Measurements from ENCODE around the gene SMAP2. TPM values are rescaled to one million over a fixed set of nuclear protein-coding genes. Genes with fewer than 3 reads are reported as not detected.

The SMAP2 gene
- total and polyA plus RNA-seq, 3 experiments from 2014 or later, result 144 to 340 (median 146) TPM

- no peaks in the 10 kb centered on the region for H3K9me3 ChIP-seq (ENCODE audit: low read length)
- DNase-seq, result no peak
- ChIA-PET CTCF (interaction anchor here (2.8 kb wide), 1 partner anchor 63 kb away, joined by 19 read pairs; no protein-coding TSS in a partner anchor), POLR2A (no interaction called here)
- peaks cover 76 to 94% (median 92%) of the 10 kb centered on the region in 3 donors for H3K4me1 Mint-ChIP-seq
- peaks cover 0 to 35% (median 6%) of the 10 kb centered on the region in 3 donors for H3K36me3 Mint-ChIP-seq
- H3K27ac ChIP-seq (ENCODE audit: low read depth, low read length), result no peak overlapping the region
- peaks cover 85% of the 10 kb centered on the region for H3K4me1 ChIP-seq (ENCODE audit: insufficient read depth, low read length)
- peak overlapping the region; percentile 25 to 89 (median 77) for H3K27ac Mint-ChIP-seq
- peak overlapping the region in 5 of 7 donors; percentile 0 to 49 (median 18) for H3K4me3 Mint-ChIP-seq
- no peak overlapping the region for H3K4me3 ChIP-seq (ENCODE audit: low read length)
- H3K27me3 Mint-ChIP-seq, result no peaks in the 10 kb centered on the region
- H3K27me3 ChIP-seq (ENCODE audit: insufficient read depth, low read length, poor library complexity, severe bottlenecking), result no peaks in the 10 kb centered on the region
- H3K9me3 Mint-ChIP-seq, result no peaks in the 10 kb centered on the region
- H3K36me3 ChIP-seq (ENCODE audit: insufficient read depth, low read length), result peaks cover 4% of the 10 kb centered on the region
These were observed 28.1 kb downstream of the SMAP2 start for GRCh38 chr1:40401473-40402201.

- H3K4me1 Mint-ChIP-seq, result peaks cover 53 to 84% (median 83%) of the 10 kb centered on the region in 3 donors
- no peak overlapping the region for H3K27ac ChIP-seq (ENCODE audit: low read depth, low read length)
These were observed 31.3 kb downstream of the SMAP2 start for GRCh38 chr1:40404670-40405462.

GRCh38 chr1:40405812-40406211 is 32.3 kb downstream of the SMAP2 start:
- Mint-ChIP-seq H3K27ac (peak overlapping the region in 4 of 8 donors; percentile 42 to 88 (median 79)), H3K4me1 (peaks cover 43 to 75% (median 74%) of the 10 kb centered on the region in 3 donors), H3K9me3 (no peaks in the 10 kb centered on the region), H3K27me3 (peaks cover 0 to 3% of the 10 kb centered on the region in 2 donors), H3K4me3 (peak overlapping the region in 1 of 7 donors; percentile 34), H3K36me3 (peaks cover 0 to 54% (median 16%) of the 10 kb centered on the region in 3 donors)
- Histone ChIP-seq H3K9me3 (ENCODE audit: low read length) (no peaks in the 10 kb centered on the region), H3K36me3 (ENCODE audit: insufficient read depth, low read length) (peaks cover 34% of the 10 kb centered on the region), H3K27me3 (ENCODE audit: insufficient read depth, low read length, poor library complexity, severe bottlenecking) (no peaks in the 10 kb centered on the region), H3K4me1 (ENCODE audit: insufficient read depth, low read length) (peaks cover 47% of the 10 kb centered on the region), H3K4me3 (ENCODE audit: low read length) (no peak overlapping the region), H3K27ac (ENCODE audit: low read depth, low read length) (no peak overlapping the region)
- DNase-seq, result no peak
- CTCF ChIA-PET, result interaction anchor here (1.4 to 3.9 kb wide), 12 partner anchors 19 to 256 kb away, joined by 3 to 44 read pairs (median 16); partner anchors contain the start of genes COL9A2 and SMAP2
- POLR2A ChIA-PET, result interaction anchor here (0.7 to 1.9 kb wide), 3 partner anchors 20 to 32 kb away, joined by 3 to 8 read pairs (median 3); partner anchors contain the start of gene SMAP2

More at GRCh38 chr1:40404670-40405462, 31.3 kb downstream of the SMAP2 start:
- Histone ChIP-seq H3K36me3 (ENCODE audit: insufficient read depth, low read length) (peaks cover 24% of the 10 kb centered on the region), H3K4me3 (ENCODE audit: low read length) (no peak overlapping the region), H3K9me3 (ENCODE audit: low read length) (no peaks in the 10 kb centered on the region), H3K27me3 (ENCODE audit: insufficient read depth, low read length, poor library complexity, severe bottlenecking) (no peaks in the 10 kb centered on the region), H3K4me1 (ENCODE audit: insufficient read depth, low read length) (peaks cover 56% of the 10 kb centered on the region)
- CTCF ChIA-PET, result interaction anchor here (0.7 to 3.9 kb wide), 22 partner anchors 11 to 261 kb away, joined by 3 to 44 read pairs (median 6); partner anchors contain the start of genes COL9A2 and SMAP2
- H3K36me3 Mint-ChIP-seq, result peaks cover 0 to 48% (median 16%) of the 10 kb centered on the region in 3 donors
- H3K4me3 Mint-ChIP-seq, result peak overlapping the region; percentile 0 to 73 (median 64)
- POLR2A ChIA-PET, result interaction anchor here (0.6 to 1.9 kb wide), 5 partner anchors 19 to 401 kb away, joined by 3 to 8 read pairs (median 5); partner anchors contain the start of gene SMAP2
- H3K27me3 Mint-ChIP-seq, result peaks cover 0 to 3% of the 10 kb centered on the region in 2 donors
- no peaks in the 10 kb centered on the region for H3K9me3 Mint-ChIP-seq
- DNase-seq, result peak in 2 of 5 donors; percentile 68 to 83
- H3K27ac Mint-ChIP-seq, result peak overlapping the region; percentile 50 to 99 (median 96)

GRCh38 chr1:40407453-40407852 is 33.9 kb downstream of the SMAP2 start:
- H3K36me3 ChIP-seq (ENCODE audit: insufficient read depth, low read length), result peaks cover 41% of the 10 kb centered on the region
- POLR2A ChIA-PET, result no interaction called here
- peaks cover 0 to 69% (median 19%) of the 10 kb centered on the region in 3 donors for H3K36me3 Mint-ChIP-seq

GRCh38 chr1:40409467-40409866 is 35.9 kb downstream of the SMAP2 start:
- peaks cover 0 to 3% of the 10 kb centered on the region in 2 donors for H3K27me3 Mint-ChIP-seq
- no peaks in the 10 kb centered on the region for H3K9me3 Mint-ChIP-seq
- H3K4me1 ChIP-seq (ENCODE audit: insufficient read depth, low read length), result peaks cover 18% of the 10 kb centered on the region
- H3K27ac ChIP-seq (ENCODE audit: low read depth, low read length), result no peak overlapping the region
- H3K9me3 ChIP-seq (ENCODE audit: low read length), result no peaks in the 10 kb centered on the region
- peaks cover 30 to 66% (median 64%) of the 10 kb centered on the region in 3 donors for H3K4me1 Mint-ChIP-seq
- no peaks in the 10 kb centered on the region for H3K27me3 ChIP-seq (ENCODE audit: insufficient read depth, low read length, poor library complexity, severe bottlenecking)
- H3K4me3 Mint-ChIP-seq, result no peak overlapping the region
- DNase-seq, result no peak
- H3K36me3 Mint-ChIP-seq, result peaks cover 4 to 83% (median 28%) of the 10 kb centered on the region in 3 donors
- CTCF ChIA-PET, result interaction anchor here (0.9 to 1.9 kb wide), 2 partner anchors 10 to 22 kb away, joined by 3 to 4 read pairs; no protein-coding TSS in a partner anchor
- peak overlapping the region in 3 of 8 donors; percentile 23 to 63 (median 59) for H3K27ac Mint-ChIP-seq
- H3K36me3 ChIP-seq (ENCODE audit: insufficient read depth, low read length), result peaks cover 60% of the 10 kb centered on the region
- POLR2A ChIA-PET, result no interaction called here
- H3K4me3 ChIP-seq (ENCODE audit: low read length), result no peak overlapping the region

More at GRCh38 chr1:40407453-40407852, 33.9 kb downstream of the SMAP2 start:
- no peak for DNase-seq
- H3K9me3 Mint-ChIP-seq, result no peaks in the 10 kb centered on the region
- no peaks in the 10 kb centered on the region for H3K9me3 ChIP-seq (ENCODE audit: low read length)
- no peaks in the 10 kb centered on the region for H3K27me3 ChIP-seq (ENCODE audit: insufficient read depth, low read length, poor library complexity, severe bottlenecking)
- H3K27ac Mint-ChIP-seq, result peak overlapping the region in 1 of 8 donors; percentile 82
- H3K4me3 ChIP-seq (ENCODE audit: low read length), result no peak overlapping the region
- H3K27me3 Mint-ChIP-seq, result peaks cover 0 to 3% of the 10 kb centered on the region in 2 donors
- no peak overlapping the region for H3K27ac ChIP-seq (ENCODE audit: low read depth, low read length)
- no peak overlapping the region for H3K4me3 Mint-ChIP-seq
- peaks cover 33 to 67% (median 64%) of the 10 kb centered on the region in 3 donors for H3K4me1 Mint-ChIP-seq
- CTCF ChIA-PET, result interaction anchor here (1.1 to 2.6 kb wide), 5 partner anchors 31 to 264 kb away, joined by 3 to 14 read pairs (median 4); no protein-coding TSS in a partner anchor
- H3K4me1 ChIP-seq (ENCODE audit: insufficient read depth, low read length), result peaks cover 31% of the 10 kb centered on the region

GRCh38 chr1:40411294-40411693 is 37.8 kb downstream of the SMAP2 start:
- ChIA-PET CTCF (interaction anchor here (1.0 to 2.5 kb wide), 5 partner anchors 24 to 332 kb away, joined by 4 to 11 read pairs (median 5); no protein-coding TSS in a partner anchor), POLR2A (no interaction called here)
- H3K27me3 ChIP-seq (ENCODE audit: insufficient read depth, low read length, poor library complexity, severe bottlenecking), result no peaks in the 10 kb centered on the region
- H3K36me3 ChIP-seq (ENCODE audit: insufficient read depth, low read length), result peaks cover 78% of the 10 kb centered on the region
- H3K9me3 Mint-ChIP-seq, result no peaks in the 10 kb centered on the region
- no peak overlapping the region for H3K4me3 Mint-ChIP-seq
- no peak for DNase-seq
- peaks cover 24 to 61% (median 57%) of the 10 kb centered on the region in 3 donors for H3K4me1 Mint-ChIP-seq
- H3K36me3 Mint-ChIP-seq, result peaks cover 10 to 93% (median 36%) of the 10 kb centered on the region in 3 donors
- no peak overlapping the region for H3K27ac ChIP-seq (ENCODE audit: low read depth, low read length)
- peak overlapping the region in 1 of 8 donors; percentile 69 for H3K27ac Mint-ChIP-seq
- H3K27me3 Mint-ChIP-seq, result peaks cover 0 to 3% of the 10 kb centered on the region in 2 donors
- no peak overlapping the region for H3K4me3 ChIP-seq (ENCODE audit: low read length)
- H3K9me3 ChIP-seq (ENCODE audit: low read length), result no peaks in the 10 kb centered on the region
- peaks cover 8% of the 10 kb centered on the region for H3K4me1 ChIP-seq (ENCODE audit: insufficient read depth, low read length)

- no peaks in the 10 kb centered on the region for H3K9me3 Mint-ChIP-seq
- Histone ChIP-seq H3K4me3 (ENCODE audit: low read length) (no peak overlapping the region), H3K36me3 (ENCODE audit: insufficient read depth, low read length) (peaks cover 79% of the 10 kb centered on the region), H3K4me1 (ENCODE audit: insufficient read depth, low read length) (peaks cover 8% of the 10 kb centered on the region), H3K9me3 (ENCODE audit: low read length) (no peaks in the 10 kb centered on the region), H3K27ac (ENCODE audit: low read depth, low read length) (no peak overlapping the region), H3K27me3 (ENCODE audit: insufficient read depth, low read length, poor library complexity, severe bottlenecking) (no peaks in the 10 kb centered on the region)
- peaks cover 13 to 94% (median 36%) of the 10 kb centered on the region in 3 donors for H3K36me3 Mint-ChIP-seq
- peaks cover 22 to 55% (median 52%) of the 10 kb centered on the region in 3 donors for H3K4me1 Mint-ChIP-seq
- DNase-seq, result no peak
- POLR2A ChIA-PET, result no interaction called here
- no peak overlapping the region for H3K4me3 Mint-ChIP-seq
- H3K27me3 Mint-ChIP-seq, result peaks cover 0 to 3% of the 10 kb centered on the region in 2 donors
- CTCF ChIA-PET, result interaction anchor here (0.6 to 2.5 kb wide), 4 partner anchors 73 to 351 kb away, joined by 3 to 11 read pairs (median 4); no protein-coding TSS in a partner anchor
- H3K27ac Mint-ChIP-seq, result peak overlapping the region in 4 of 8 donors; percentile 5 to 53 (median 40)
These were observed 38.3 kb downstream of the SMAP2 start for GRCh38 chr1:40411843-40412242.

Measured in CD8-positive, alpha-beta memory T cell (primary cell).